PC-3 (cell line): ENCODE measurements around the gene C11orf68.

Experiments
- EZH2phosphoT487 ChIP-seq: fragments of 300-600 bp; sonication (generic); IDR thresholded peaks from 2 replicates; pipeline ENCODE4 v1.6.1; 2018; ENCODE audit warnings: mild to moderate bottlenecking, antibody characterized with exemption, low read length, borderline replicate concordance
- TF ChIP-seq, protein P1 (sequence below): fragments of 300-600 bp; sonication (generic); conservative IDR thresholded peaks from 2 replicates; pipeline ENCODE4 v1.5.1; 2017; ENCODE audit warnings: antibody characterized with exemption, low read depth, mild to moderate bottlenecking, low read length

DNA sequence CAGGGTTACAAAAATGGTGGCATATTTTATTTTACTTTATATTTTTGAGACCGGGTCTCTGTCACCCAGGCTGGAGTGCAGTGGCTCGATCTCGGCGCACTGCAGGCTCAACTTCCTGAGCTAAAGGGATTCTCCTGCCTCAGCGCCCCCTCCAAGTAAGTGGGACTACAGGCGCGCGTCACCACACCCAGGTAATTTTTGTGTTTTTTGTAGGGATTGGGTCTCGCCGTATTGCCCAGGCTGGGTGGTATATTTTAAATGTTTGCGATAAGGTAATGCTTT lies 18.0 kb downstream of the C11orf68 start:
- TF ChIP-seq, protein P1, sequence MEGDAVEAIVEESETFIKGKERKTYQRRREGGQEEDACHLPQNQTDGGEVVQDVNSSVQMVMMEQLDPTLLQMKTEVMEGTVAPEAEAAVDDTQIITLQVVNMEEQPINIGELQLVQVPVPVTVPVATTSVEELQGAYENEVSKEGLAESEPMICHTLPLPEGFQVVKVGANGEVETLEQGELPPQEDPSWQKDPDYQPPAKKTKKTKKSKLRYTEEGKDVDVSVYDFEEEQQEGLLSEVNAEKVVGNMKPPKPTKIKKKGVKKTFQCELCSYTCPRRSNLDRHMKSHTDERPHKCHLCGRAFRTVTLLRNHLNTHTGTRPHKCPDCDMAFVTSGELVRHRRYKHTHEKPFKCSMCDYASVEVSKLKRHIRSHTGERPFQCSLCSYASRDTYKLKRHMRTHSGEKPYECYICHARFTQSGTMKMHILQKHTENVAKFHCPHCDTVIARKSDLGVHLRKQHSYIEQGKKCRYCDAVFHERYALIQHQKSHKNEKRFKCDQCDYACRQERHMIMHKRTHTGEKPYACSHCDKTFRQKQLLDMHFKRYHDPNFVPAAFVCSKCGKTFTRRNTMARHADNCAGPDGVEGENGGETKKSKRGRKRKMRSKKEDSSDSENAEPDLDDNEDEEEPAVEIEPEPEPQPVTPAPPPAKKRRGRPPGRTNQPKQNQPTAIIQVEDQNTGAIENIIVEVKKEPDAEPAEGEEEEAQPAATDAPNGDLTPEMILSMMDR: no peak
- TF ChIP-seq EZH2phosphoT487: no peak
